Measurements from ENCODE around the gene ITGA5.
A peak's percentile ranks its signal among the peaks of the same experiment; 100 is the strongest.

Gene ITGA5

GRCh38 chr12:54455760-54456469, 36.8 kb upstream of the ITGA5 start:
- TF ChIP-seq ZFX (IDR thresholded peaks at IDR 0.05; ENCODE audit: borderline replicate concordance) (no peak), CTCF (IDR thresholded peaks at IDR 0.05) (no peak)
- peak overlapping the region; percentile 62 for H3K27ac ChIP-seq

GRCh38 chr12:54452628-54453027, 33.6 kb upstream of the ITGA5 start:
- no peak for TF ChIP-seq ZFX (IDR thresholded peaks at IDR 0.05; ENCODE audit: borderline replicate concordance)
- TF ChIP-seq CTCF (IDR thresholded peaks at IDR 0.05), result no peak
- no peak overlapping the region for H3K27ac ChIP-seq

- TF ChIP-seq ZFX (IDR thresholded peaks at IDR 0.05; ENCODE audit: borderline replicate concordance), result no peak
- TF ChIP-seq CTCF (IDR thresholded peaks at IDR 0.05), result no peak
These were observed 29.3 kb upstream of the ITGA5 start for GRCh38 chr12:54448344-54448743.

GRCh38 chr12:54447917-54448316, 28.9 kb upstream of the ITGA5 start:
- no peak overlapping the region for H3K27ac ChIP-seq
- no peak for TF ChIP-seq ZFX (IDR thresholded peaks at IDR 0.05; ENCODE audit: borderline replicate concordance)
- TF ChIP-seq CTCF (IDR thresholded peaks at IDR 0.05), result no peak

More at GRCh38 chr12:54448344-54448743, 29.3 kb upstream of the ITGA5 start:
- no peak overlapping the region for H3K27ac ChIP-seq

GRCh38 chr12:54444206-54444605, 25.1 kb upstream of the ITGA5 start:
- TF ChIP-seq CTCF (IDR thresholded peaks at IDR 0.05) (no peak), ZFX (IDR thresholded peaks at IDR 0.05; ENCODE audit: borderline replicate concordance) (no peak)
- H3K27ac ChIP-seq, result no peak overlapping the region; the same call in 1 of the 2 replicates

GRCh38 chr12:54443446-54443845, 24.4 kb upstream of the ITGA5 start:
- H3K27ac ChIP-seq, result no peak overlapping the region
- TF ChIP-seq ZFX (IDR thresholded peaks at IDR 0.05; ENCODE audit: borderline replicate concordance), result no peak
- TF ChIP-seq CTCF (IDR thresholded peaks at IDR 0.05), result no peak

GRCh38 chr12:54442961-54443360, 23.9 kb upstream of the ITGA5 start:
- H3K27ac ChIP-seq, result no peak overlapping the region
- TF ChIP-seq CTCF (IDR thresholded peaks at IDR 0.05) (no peak), ZFX (IDR thresholded peaks at IDR 0.05; ENCODE audit: borderline replicate concordance) (no peak)
